PC-3 (cell line): ENCODE measurements around the gene ZFPM1. TPM values are rescaled to one million over a fixed set of nuclear protein-coding genes. Genes with fewer than 3 reads are reported as not detected.

ENCODE experiments used
- ATAC-seq: fragments of 200-7000 bp; cut with Tn5 transposase; 2 replicates; pipeline ENCODE4 v1.9.1; 2020; ENCODE audit warnings: mild to moderate bottlenecking, moderate library complexity
- BruUV-seq: library from RNA; stranded (reverse); fragments of 400-500 nt; replicated peaks from 2 replicates; lab custom pipeline; 2021; lab: Mats Ljungman, UMichigan
- CTCF ChIA-PET: fragments of 300-600 bp; sonication (Branson Sonifier 250); formaldehyde crosslinking; loops from one replicate; lab custom pipeline; 2022; ENCODE audit warnings: antibody characterized with exemption; lab: Charles Lee
- POLR2A ChIA-PET: fragments of 300-600 bp; sonication (Branson Sonifier 250); formaldehyde crosslinking; loops from one replicate; lab custom pipeline; 2022; ENCODE audit warnings: antibody characterized with exemption; ENCODE audit not compliant: unreplicated experiment; lab: Charles Lee
- DNase-seq: peaks from one replicate; pipeline ENCODE4 v3.0.0-alpha.2; 2015
- H2AFZ ChIP-seq: fragments of 300-600 bp; sonication (generic); 2 replicates; pipeline ENCODE4 v1.6.0; 2016; ENCODE audit warnings: antibody characterized with exemption, low read length
- H3F3A ChIP-seq: fragments of 300-600 bp; sonication (generic); one replicate; pipeline ENCODE4 v1.6.0; 2017; ENCODE audit warnings: antibody characterized with exemption, low read length, control low read depth, mild to moderate bottlenecking; ENCODE audit not compliant: unreplicated experiment
- H3K27ac ChIP-seq: fragments of 300-600 bp; sonication (generic); 2 replicates; pipeline ENCODE4 v1.5.1; 2016; ENCODE audit warnings: mild to moderate bottlenecking, low read length
- H3K27me3 ChIP-seq: fragments of 300-600 bp; sonication (generic); 2 replicates; pipeline ENCODE4 v1.6.1; 2016; ENCODE audit warnings: low read length, mixed read lengths
- H3K36me3 ChIP-seq: fragments of 300-600 bp; sonication (generic); 2 replicates; pipeline ENCODE4 v1.6.1; 2016; ENCODE audit warnings: low read depth, mixed run types, low read length, mixed read lengths
- H3K4me1 ChIP-seq: fragments of 300-600 bp; sonication (generic); 2 replicates; pipeline ENCODE4 v1.5.1; 2016; ENCODE audit warnings: low read length; ENCODE audit not compliant: insufficient read depth
- H3K4me2 ChIP-seq: fragments of 300-600 bp; sonication (generic); 2 replicates; pipeline ENCODE4 v1.6.0; 2016; ENCODE audit warnings: low read length
- H3K4me3 ChIP-seq: fragments of 300-600 bp; sonication (generic); 2 replicates; pipeline ENCODE4 v1.5.1; 2016; ENCODE audit warnings: mild to moderate bottlenecking, low read length, mixed read lengths
- H3K79me2 ChIP-seq: fragments of 300-600 bp; sonication (generic); 2 replicates; pipeline ENCODE4 v1.6.1; 2017; ENCODE audit warnings: low read length, mixed read lengths
- H3K9ac ChIP-seq: fragments of 300-600 bp; sonication (generic); 2 replicates; pipeline ENCODE4 v1.6.0; 2016; ENCODE audit warnings: mild to moderate bottlenecking, low read length
- H3K9me2 ChIP-seq: fragments of 300-600 bp; sonication (generic); replicated peaks from 2 replicates; pipeline ENCODE4 v1.6.1; 2016; ENCODE audit warnings: mixed run types, low read length, mixed read lengths
- H3K9me3 ChIP-seq: fragments of 300-600 bp; sonication (generic); 2 replicates; pipeline ENCODE4 v1.6.1; 2016; ENCODE audit warnings: low read length, mixed read lengths
- H4K20me1 ChIP-seq: fragments of 300-600 bp; sonication (generic); 2 replicates; pipeline ENCODE4 v1.6.1; 2016; ENCODE audit warnings: low read length, mixed read lengths
- EZH2 ChIP-seq: fragments of 300-600 bp; sonication (generic); IDR thresholded peaks from one replicate; pipeline ENCODE4 v1.6.1; 2017; ENCODE audit warnings: antibody characterized with exemption, mild to moderate bottlenecking, low read length; ENCODE audit not compliant: unreplicated experiment
- EZH2phosphoT487 ChIP-seq: fragments of 300-600 bp; sonication (generic); IDR thresholded peaks from 2 replicates; pipeline ENCODE4 v1.6.1; 2018; ENCODE audit warnings: mild to moderate bottlenecking, antibody characterized with exemption, low read length, borderline replicate concordance
- intact Hi-C: fragments of 100-400 bp; cut with micrococcal nuclease; formaldehyde crosslinking; loops from 2 replicates; pipeline ENCODE4 v1.9.0; 2023
- total RNA-seq: library from RNA; depleted of rRNA; stranded (reverse); fragments of >200 nt; gene quantifications from 2 replicates; pipeline ENCODE4 v1.2.3, GENCODE V29; 2014
- TF ChIP-seq, protein P1 (sequence below): fragments of 300-600 bp; sonication (generic); conservative IDR thresholded peaks from 2 replicates; pipeline ENCODE4 v1.5.1; 2017; ENCODE audit warnings: antibody characterized with exemption, low read depth, mild to moderate bottlenecking, low read length

ZFPM1 gene
- total RNA-seq, 1 experiment from 2014 or later, result 4.6 TPM

DNA sequence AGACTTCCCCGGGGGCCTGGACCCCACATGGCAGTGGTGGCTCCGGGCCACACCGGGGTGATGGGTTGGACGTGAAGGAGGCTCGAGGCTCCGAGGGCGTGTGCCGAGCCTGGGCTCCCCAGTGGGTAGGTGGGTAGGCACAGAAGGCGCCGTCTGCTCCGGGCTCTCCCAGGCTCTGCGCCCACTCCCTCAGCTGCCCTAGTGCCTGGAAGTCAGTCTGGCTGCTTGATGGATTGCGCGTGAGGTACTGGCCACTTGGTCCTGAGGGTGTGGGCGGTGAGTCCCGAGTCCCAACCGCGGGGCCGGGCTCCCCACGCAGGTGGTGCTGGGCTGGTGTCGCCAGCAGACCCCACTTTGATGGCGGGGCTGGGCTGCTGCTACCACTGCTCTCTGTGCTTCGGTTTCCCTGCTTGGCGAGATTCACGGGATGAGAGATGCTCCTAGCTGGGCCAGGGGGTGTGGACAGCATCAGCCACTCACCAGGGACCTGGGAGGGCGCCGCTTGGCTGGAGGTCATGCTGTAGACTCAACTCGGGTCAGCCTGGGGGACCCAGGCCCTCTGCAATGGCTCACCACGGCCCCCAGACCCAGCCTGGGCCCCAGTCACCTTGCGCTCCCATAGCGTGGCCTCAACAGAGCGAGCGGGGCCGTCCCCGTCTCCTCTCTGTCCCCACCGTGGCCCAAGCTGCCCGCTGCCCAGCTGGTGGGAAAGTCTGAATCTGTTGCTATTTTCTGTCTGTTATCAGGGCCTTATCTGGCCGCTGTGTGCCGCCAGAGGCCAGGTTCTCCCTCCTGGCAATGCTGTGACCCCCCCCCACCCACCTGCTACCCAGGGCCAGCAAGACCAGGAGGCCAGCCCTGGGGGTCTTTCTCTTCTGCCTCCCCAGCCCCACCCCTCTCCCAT lies 26.1 kb downstream of the ZFPM1 start:
- Histone ChIP-seq H2AFZ (no peak overlapping the region), H3K4me1 (no peaks in the 10 kb centered on the region), H3K9ac (no peak overlapping the region), H4K20me1 (no peaks in the 10 kb centered on the region), H3F3A (no peaks in the 10 kb centered on the region), H3K4me2 (no peak overlapping the region), H3K79me2 (no peaks in the 10 kb centered on the region), H3K36me3 (no peaks in the 10 kb centered on the region), H3K9me3 (no peaks in the 10 kb centered on the region), H3K27me3 (no peaks in the 10 kb centered on the region), H3K9me2 (no peaks in the 10 kb centered on the region), H3K4me3 (no peak overlapping the region), H3K27ac (no peak overlapping the region)
- no peak for TF ChIP-seq EZH2
- TF ChIP-seq, protein P1, sequence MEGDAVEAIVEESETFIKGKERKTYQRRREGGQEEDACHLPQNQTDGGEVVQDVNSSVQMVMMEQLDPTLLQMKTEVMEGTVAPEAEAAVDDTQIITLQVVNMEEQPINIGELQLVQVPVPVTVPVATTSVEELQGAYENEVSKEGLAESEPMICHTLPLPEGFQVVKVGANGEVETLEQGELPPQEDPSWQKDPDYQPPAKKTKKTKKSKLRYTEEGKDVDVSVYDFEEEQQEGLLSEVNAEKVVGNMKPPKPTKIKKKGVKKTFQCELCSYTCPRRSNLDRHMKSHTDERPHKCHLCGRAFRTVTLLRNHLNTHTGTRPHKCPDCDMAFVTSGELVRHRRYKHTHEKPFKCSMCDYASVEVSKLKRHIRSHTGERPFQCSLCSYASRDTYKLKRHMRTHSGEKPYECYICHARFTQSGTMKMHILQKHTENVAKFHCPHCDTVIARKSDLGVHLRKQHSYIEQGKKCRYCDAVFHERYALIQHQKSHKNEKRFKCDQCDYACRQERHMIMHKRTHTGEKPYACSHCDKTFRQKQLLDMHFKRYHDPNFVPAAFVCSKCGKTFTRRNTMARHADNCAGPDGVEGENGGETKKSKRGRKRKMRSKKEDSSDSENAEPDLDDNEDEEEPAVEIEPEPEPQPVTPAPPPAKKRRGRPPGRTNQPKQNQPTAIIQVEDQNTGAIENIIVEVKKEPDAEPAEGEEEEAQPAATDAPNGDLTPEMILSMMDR, result no peak
- TF ChIP-seq EZH2phosphoT487, result no peak
- no peak for ATAC-seq
- intact Hi-C loops, result no loop called here
- ChIA-PET CTCF (no interaction called here), POLR2A (no interaction called here)
- BruUV-seq, result no TSS peak
- no peak for DNase-seq

DNA sequence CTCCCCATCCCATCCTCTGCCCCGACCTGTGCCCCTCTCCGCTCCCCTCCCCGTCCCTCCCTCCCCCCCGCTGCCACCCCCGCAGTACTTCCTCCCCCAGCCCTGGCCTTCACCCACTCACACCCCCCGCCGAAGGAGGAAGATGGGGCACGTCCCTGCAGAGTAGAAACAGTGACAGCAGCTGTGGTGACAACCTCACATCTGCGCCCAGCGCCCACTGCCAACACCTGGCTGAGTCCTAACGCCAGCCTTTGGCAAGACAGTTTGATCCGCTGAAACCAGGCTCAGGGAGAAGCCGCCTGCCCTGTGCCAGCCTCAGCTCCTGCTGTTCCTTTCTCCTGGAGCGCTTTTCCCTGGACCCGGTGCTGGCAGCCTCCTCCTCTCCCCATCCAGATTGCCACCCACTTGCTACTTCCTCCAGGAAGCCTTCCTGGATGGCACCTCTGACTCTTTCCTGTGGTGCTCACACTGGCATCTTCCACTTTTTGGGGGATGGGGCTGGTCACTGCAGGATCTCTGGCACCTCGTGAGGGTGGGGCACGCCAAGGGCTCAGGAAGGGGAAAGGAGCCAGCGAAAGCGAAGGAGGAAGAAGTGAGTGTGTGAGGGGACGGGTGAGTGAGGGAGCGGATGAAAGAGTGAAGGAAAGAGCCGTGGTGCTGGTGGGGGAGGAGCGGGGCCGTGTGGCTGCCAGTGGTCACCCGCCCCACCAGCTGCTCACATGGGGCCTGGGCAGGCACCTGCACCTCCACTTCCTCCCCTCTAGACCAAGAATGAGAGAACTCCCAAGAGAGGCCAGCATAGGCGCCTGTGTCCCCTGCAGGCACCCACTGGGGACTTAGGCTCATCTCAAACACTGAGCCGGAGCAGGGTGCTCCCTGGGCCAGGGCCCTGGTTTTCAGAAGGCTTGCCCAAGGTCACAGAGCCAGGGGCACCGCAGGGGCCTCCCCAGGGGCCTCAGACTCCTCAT lies 27.0 kb downstream of the ZFPM1 start:
- ATAC-seq (no peak), DNase-seq (no peak)
- Histone ChIP-seq H3K27ac (no peak overlapping the region), H3K4me2 (no peak overlapping the region), H3K4me3 (no peak overlapping the region), H3F3A (no peaks in the 10 kb centered on the region), H3K36me3 (no peaks in the 10 kb centered on the region), H3K9me3 (no peaks in the 10 kb centered on the region), H3K9me2 (no peaks in the 10 kb centered on the region), H3K9ac (no peak overlapping the region), H3K4me1 (no peaks in the 10 kb centered on the region), H4K20me1 (no peaks in the 10 kb centered on the region), H2AFZ (no peak overlapping the region), H3K79me2 (no peaks in the 10 kb centered on the region), H3K27me3 (no peaks in the 10 kb centered on the region)
- CTCF ChIA-PET, result no interaction called here
- intact Hi-C loops, result no loop called here
- no TSS peak for BruUV-seq
- POLR2A ChIA-PET, result no interaction called here
- TF ChIP-seq EZH2phosphoT487 (no peak), EZH2 (no peak)
- TF ChIP-seq, protein P1, result no peak
